ENCODE measurements around the gene PIEZO2. TPM values are rescaled to one million over a fixed set of nuclear protein-coding genes. Genes with fewer than 3 reads are reported as not detected.
"Not testable (repeated sequence)": the region's sequence is repeated elsewhere in the genome, so short reads cannot be mapped to it uniquely, and the experiment has no call there.

The PIEZO2 gene
- total RNA-seq, 1 donor from 2014 or later: 0.46 TPM

DNA sequence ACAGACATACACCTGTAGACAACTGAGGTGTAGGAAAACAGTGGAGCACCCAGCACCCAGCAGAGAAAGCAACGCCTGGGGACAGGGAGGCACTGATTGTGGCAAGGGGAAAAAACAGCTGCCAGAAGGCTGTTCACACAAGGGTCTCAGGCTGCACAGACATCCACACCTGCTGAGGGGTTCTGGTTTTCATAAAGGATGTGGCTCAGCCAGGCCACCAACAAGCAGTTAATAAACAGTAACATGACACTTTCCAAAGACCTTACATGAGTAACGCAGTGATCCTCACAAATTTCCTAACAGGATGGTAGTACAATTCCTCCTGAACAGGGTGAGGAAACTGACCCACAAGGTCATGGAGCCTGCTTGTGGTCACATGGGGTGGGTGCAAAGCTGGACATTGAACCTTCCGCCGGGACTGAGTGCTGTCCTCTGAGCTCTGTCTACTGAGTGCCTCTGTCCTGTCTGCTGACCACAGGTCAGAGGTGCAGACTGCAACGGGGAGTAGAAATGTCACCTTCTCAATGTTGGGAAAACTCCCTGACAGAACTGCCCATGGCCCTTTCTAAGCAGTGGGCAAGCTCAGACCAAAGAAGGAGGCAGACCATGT is 506.3 kb downstream of the PIEZO2 start:
- DNase-seq (ENCODE audit: low spot score); intact Hi-C loops (cut with DNase I): not testable (repeated sequence)

DNA sequence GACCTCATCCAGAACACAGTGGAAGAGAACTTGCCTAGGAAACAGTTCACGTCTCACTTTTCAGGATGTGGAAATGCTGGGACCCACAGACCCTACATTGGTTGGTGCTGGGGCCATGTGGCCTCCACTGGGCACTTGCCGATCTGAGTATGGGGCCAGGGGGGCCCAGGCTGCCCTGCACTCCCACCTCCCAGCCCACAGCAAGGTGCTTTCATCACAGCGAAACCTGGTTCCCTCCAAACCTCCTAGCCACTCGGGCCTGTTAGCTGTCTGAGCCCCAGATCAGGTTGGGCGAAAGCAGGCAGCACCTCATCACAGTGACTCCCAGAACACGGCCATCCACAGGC is 510.9 kb downstream of the PIEZO2 start:
- DNase-seq (ENCODE audit: low spot score); intact Hi-C loops (cut with DNase I): not testable (repeated sequence)

DNA sequence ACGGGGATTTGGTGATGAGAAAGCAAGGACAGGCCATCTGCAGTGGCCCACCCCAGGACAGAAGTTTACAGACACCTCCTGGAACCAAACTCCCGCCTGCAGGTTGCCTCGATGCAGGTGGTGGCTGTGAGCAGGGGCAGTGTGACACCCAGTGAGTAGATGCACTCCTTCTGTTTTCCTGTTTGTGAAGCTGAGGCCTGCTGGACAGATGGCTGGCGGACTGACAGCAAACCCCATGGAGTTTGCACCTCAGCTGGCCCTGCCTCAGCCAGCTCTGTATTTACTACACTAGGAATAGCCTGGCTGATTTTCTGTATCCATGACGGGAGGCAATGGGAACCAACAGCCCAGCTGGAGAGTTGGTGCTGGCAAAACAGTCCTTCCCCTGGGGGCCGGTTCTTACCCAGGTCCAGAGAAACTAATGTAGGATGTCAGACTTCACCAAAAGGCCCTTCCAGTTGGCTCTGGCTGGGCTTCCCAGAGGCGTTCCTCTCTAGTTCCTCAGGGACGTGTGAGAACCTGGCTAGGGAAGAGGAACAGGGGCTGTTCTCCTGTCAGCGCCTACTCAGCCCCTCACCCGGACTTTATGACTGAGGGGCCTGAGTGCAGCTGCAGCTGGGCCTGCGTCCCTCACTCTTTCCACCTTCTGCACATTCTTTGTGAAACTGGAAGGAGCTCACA is 511.4 kb downstream of the PIEZO2 start:
- intact Hi-C loops (cut with DNase I); DNase-seq (ENCODE audit: low spot score): not testable (repeated sequence)

DNA sequence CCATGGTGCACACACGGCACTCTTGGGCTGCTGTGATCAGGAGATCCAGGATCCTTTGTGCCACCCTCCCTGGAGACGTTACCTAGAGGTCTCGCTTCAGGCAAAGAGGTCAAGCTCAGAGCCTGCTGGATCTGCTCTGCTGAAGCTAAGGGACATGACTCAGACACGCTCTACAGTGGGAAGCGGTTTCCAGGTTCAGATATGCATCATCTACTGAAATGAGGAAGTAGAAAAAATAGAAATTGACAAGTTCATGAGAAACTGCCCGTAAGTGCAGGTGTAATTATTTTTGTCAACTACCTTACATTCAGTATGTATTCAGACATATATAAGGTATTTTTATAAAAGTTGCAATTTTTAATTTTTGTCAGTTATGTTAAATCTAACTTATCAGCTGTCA is 520.3 kb downstream of the PIEZO2 start:
- intact Hi-C loops (cut with DNase I); DNase-seq (ENCODE audit: low spot score): not testable (repeated sequence)

DNA sequence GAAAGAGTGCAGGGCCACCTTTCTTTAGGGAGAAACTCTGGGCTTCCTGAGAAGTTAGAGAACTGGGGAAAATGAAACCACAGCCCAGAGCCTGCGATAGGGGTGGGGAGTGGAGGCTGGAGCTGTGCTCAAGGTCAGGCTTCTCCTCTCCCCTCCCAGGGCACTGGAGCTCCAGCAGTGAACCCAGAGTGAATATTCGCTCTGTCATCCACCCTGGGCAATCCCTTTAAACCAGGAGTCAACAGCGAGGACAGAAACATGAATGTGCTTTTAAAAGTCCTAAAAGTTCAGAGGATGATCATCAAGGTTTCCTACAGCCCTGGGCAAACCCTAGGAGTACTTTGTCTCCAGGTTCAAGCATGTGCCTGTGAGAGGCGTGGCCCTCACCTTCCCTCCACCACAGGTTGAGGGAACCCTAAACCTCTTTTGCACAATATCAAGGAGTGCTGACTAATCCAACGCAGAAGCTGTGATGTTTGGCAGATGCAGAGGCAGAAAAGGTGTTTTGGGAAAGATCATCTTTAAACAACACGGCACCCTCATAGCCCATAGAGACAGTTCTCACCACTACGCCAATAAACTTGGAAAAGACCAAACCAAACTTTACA is 522.7 kb downstream of the PIEZO2 start:
- intact Hi-C loops (cut with DNase I); DNase-seq (ENCODE audit: low spot score): not testable (repeated sequence)

DNA sequence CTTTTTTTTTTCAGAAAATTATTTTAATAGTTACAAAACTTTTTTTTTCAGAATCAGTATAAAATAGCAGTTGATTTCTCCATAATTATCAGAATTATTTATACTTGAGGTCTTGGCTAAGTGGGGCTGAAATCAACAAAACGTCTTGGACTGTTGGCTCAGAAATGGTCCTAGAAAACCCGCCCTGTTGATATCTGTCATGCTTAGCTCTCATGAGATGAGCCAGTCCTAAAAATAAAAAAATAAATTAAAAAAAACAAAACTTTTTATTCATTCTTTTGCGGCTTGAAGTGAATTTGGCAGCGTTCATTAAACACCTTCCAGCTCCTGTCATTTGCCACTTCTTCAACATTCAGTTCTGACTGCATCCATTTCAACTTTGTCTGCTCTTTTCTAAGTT is 525.8 kb downstream of the PIEZO2 start:
- DNase-seq (ENCODE audit: low spot score); intact Hi-C loops (cut with DNase I): not testable (repeated sequence)

DNA sequence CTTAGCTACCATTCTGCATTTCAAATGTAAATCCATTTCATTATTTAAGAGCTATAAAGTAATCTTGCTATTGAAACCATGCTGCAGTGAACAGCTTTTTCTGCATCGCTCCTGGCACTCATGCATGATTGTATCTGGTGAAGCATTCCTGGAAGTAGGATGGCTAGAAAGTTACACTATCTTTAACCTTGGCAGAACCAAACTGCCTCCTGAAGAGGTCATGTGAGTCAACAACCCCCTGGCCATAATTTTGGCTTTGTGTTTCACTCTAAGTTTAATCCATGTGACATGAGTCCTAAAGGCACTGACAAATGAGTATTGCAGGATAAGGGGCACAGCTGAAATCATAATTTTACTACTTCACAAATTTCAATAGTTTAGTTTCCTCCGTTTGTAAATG is 526.4 kb downstream of the PIEZO2 start:
- DNase-seq (ENCODE audit: low spot score); intact Hi-C loops (cut with DNase I): not testable (repeated sequence)

DNA sequence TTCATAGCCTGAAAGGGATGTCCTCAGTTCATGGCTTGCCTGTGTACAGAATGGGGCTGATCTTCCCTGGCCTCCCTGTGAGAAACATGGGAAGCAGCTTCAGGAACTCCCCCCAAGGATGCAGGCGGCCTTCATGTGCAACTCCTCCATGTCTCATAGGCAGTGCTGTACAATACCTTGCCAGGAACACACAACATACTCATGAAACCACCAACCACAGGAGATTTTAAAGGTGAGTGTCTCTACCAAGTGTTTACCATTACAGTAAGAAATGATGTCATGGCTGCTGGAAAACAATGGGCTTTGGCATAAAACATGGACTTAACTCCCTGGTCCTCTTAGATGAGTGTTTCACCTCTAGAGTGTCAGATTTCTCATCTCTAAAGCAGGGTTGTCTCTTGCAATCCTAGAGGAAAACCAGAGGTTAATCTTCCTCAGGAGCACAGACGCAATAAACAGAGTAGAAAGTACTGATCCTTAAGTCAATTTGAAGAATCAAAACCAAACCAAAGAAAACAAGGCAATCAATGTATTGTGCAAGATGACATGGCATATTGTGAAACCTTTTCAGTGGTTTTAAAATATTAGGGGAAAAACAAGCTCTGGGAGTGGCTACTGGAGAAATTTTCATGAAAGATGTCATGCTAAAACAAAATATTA is 528.6 kb downstream of the PIEZO2 start:
- intact Hi-C loops (cut with DNase I); DNase-seq (ENCODE audit: low spot score): not testable (repeated sequence)

Small RNA genes lying within 50 kb of the gene (microRNA-seq; reads per million reads assigned to microRNA genes)
- gene MIR6788: not detected

All from cardiac septum (tissue), 1 donor.